HG02970 (cell line): ENCODE results near the gene ZFP36L2.
A peak's percentile ranks its signal among the peaks of the same experiment; 100 is the strongest.

Experiments
- ATAC-seq: cut with Tn5 transposase; IDR thresholded peaks from one replicate; pipeline ENCODE4 v1.9.1; 2021; ENCODE audit warnings: mild to moderate bottlenecking, moderate library complexity, moderate number of reproducible peaks; ENCODE audit not compliant: unreplicated experiment, low FRiP score

ZFP36L2 gene

DNA sequence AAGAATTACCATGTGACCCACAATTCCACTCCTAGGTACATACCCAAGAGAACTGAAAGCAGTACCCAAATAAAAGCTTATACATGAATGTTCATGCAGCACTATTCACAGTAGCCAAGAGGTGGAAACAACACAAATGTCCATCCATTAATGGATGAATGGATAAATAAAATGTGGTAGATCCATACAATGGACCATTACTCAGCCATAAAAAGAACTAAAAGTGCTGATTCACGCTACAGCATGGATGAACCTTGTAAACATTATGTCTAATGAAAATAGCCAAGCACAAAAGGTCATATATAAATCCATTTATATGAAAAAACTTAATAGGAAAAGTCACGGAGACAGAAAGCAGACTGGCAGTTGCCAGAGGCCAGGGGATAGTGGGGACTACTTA, 23.6 kb upstream of the ZFP36L2 start:
- no peak for ATAC-seq

DNA sequence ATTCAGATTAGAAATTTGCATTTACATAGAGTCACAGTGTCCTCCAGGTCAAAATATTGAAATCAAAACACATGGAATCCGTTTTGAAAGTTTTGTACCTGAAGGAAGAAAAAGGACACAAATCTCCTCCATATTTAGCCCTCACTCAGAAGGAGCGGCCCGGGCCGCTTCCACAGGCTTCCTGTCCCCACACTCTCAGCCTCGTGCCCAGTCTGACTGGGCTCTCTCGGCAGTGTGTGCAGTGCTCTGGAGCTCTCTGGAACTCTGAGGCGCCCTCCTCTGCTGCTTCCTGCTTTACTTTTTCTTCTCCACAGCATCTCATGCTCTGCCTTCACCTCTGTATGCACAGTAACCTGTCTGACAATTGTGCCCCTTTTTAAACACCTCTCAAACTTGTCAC, 22.2 kb upstream of the ZFP36L2 start:
- ATAC-seq: no peak

DNA sequence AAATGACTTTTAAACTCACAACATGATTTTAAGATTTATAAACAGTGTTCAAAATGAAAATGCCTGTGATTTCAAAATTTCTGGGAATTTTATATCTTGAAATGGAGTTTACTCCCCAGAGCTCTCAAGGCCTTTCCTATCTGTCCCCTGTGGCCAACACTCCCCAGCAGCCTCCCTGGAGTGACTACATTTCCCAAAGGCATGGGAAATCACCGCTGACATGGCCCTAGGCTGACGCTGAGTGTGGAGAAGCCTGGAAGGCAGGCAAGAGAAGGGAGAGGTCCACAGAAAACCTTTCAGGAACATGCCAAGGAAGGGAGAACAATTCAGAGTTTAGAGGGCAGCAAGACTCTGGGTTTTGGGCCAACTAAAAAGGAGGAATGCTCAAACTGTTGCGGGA, 20.2 kb upstream of the ZFP36L2 start:
- ATAC-seq: no peak

DNA sequence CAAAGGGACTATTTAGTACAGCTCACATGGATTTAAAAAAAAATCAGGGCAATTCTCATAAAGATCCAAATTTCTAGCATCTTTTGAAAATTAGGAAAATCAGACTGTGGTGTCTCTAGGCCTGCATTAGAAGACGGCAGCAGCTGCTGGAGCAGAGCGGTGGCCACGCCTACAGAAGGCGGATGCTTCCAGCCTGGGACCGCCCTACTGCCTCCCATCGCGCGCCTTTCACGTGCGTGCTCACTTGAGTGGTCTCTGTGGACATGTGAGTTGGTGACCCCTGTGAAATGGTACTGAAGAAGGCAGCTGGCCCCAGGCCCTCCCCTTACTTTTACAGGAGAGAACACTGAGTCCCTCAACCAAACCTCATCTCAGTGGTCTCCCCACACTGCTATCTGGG, 15.2 kb upstream of the ZFP36L2 start:
- no peak for ATAC-seq

DNA sequence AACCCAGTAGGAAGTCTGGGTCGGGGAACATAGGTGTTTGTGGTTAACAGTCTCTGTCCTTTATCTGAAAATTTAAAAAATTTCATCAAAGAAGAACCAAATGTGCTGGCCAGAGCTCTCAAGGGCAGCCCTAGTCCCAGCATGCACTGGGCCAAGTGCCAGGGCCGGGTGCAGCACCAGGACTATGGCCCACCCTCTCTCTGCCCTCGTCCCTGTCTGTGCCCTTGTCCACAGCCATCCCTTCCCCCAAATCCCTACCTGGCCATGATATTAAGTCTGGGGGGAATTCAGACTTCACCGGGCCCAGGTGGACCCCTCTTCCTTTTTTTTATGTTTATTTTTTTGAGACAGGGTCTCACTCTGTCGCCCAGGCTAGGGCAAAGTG, 14.4 kb upstream of the ZFP36L2 start:
- ATAC-seq: no peak

DNA sequence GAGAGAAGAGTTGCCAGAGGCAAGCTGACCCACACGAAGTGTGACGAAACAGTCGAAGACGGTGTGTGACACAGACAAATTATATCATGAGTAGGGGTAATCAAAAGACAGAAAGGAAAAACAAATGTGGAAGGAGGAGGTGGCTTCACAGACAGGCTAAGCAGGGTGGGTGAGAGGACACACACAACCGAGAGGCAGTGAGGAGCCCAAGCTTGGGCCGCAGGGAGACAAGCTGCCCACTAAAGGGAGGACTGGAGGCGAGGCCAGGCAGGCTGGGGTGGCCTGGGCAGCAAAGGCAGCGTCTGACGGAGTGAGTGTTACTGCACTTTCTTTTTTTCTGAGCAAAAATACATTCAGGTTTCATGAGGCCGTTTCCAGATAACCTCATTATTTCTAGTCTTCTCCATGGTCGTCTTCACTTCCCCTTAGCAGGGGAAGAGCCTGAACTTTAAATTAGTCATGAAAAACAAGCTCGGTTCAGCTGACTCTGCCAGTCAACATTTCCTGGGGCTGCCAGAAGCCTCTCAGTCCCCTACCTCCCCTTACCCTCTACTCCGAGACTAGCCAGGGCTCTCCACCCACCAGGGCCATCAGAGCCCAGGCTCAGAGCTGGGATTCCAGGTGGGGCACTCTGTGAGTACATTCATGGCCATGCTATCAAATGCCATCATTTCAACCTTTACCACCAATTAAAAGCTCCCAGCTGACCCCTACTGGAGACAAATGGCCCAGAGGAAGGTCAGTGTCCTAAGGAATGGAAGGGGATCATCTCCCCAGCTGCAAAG, 13.8 kb upstream of the ZFP36L2 start:
- no peak for ATAC-seq

DNA sequence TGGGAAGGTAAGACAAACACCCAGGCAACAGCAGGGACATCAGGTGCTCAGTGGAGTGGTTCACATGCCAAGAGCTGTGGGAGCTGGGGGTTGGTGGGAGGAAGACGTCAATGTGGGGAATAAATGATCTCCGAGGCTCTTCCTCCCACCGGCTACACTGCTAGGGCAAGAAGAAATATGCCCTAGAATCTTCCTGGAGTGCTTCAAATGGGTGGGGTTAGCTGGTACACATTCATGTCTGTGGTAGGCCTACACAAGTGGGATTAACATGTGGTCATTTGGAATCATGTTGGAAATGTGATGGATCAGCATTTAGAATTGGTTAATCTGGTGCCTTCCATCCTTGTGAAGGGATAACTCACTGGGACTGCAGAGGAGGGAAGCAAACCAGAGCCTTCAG, 12.4 kb upstream of the ZFP36L2 start:
- no peak for ATAC-seq

DNA sequence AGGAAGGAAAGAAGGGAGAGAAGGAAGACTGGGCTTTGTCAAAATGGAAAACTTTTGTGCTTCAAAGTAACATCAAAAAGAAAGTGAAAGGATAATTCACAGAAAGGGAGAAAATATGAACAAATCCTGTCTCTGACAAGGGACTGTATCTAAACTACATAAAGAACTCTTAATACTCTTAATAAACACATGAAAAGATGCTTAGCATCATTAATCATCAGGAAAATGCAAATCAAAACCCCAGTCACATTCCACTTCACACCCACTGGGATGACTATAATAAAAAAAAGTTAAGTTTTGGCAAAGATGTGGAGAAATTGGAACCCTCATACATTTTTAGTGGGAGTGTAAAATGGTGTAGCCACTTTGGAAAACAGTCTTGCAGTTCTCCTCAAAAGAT, 11.8 kb upstream of the ZFP36L2 start:
- no peak for ATAC-seq

DNA sequence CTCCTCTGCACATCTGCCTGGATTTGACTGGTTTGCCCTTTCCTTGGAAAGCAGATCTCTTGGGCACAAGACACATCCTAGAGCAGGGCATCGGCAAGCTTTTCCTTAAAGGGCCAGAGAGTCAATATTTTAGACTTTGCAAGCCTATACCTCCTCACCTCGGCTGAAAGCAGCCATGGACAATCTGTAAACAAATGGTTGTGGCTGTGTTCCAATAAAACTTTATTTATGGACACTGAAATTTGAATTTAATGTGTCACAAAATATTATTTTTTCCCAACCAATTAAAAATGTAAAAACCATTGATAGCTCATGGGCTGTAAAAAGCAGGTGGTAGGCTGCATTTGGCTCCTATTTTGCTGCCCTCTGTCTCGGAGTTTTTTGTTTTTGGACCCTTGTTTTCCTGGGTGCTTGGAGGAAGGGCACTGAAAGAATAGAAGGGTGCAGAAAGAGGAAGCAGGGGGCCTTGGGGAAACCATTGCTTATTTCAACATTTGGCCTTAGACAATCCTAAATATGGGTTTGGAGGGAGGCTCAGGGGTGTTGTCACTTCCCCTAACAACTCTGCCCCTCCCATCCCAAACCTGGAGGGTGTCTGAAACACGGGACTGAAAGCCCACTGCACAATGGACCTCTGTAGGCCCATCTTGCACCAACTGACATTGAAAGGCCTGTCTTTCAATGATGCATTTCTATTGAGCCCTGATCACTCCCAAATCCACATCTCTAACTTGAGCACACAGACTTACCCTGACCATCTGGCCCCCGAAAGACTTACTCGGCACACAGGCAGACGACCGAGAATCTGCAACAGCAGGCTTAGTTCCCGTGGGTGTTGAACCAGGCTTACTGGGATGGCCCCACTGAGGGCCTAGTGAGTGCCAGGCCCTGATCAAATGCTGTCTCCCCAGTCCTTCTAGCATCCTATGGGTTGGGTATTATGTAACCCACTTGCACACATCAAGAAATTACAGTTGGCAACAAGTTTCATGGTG, 7.1 kb upstream of the ZFP36L2 start:
- no peak for ATAC-seq

DNA sequence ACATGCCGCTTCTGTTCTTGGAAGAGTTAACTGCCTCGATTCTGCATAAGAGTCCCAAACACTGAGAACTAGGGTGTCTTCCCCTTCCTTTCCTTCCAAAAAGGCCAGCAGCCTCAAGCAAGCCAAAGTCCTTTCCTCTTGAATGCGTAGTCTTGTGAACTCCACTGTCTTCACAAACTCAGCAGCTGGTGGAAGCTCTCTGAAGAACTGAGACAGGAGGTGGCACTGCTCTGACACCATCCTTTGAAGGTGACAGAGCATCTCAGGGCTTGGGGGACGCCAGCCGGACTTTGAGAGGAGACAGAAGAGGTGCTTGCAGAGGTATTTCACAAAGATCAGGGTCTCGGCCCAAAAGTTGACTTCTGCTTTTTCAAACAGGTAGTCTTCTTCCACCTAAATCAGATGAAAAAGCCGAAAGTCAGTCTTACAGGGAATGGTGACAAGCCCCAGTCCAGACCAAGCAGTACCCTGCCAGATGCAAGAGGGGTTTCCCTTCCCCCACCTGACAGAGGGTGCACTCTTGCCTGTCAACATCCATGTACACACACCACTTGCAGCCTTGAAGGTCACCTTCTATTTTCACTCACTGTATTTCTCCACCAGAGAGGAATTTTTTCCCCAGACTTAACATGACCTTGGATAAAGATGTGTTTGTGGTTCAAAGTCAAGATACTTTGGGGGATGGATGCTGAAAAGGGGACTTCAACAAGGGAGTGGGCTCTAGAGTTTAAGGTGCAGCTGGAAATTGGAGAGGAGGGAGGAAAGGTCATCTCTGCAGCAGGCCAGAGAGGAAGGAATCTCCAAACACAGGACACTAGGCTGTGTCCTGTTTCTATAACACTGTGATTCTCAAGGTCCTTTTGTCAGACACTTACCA, 4.8 kb upstream of the ZFP36L2 start:
- no peak for ATAC-seq

DNA sequence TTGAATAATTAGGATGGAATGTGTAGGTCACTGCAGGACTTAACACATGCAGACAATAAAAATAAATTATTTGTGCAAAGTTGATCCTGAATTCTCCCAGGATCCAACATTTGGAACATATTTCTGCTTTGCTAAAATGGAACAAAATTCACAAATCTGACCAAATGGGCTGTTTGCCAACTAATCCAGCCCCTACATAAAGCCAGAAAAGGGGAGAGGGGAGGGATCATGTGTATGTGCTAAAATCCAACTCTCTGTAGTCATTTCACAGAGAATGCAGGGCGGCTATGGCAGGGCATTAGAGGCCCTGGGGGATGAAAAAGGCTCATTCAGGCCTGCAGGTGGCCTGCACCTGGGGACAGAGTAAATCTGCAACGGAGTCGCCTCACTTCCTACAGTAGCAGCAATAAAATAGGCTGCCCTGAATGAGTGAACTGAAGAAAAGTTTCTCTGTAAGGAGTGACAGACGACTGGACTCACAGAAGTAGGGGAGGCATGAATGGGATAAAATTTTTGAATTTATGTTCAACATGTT, 4.0 kb upstream of the ZFP36L2 start:
- no peak for ATAC-seq

DNA sequence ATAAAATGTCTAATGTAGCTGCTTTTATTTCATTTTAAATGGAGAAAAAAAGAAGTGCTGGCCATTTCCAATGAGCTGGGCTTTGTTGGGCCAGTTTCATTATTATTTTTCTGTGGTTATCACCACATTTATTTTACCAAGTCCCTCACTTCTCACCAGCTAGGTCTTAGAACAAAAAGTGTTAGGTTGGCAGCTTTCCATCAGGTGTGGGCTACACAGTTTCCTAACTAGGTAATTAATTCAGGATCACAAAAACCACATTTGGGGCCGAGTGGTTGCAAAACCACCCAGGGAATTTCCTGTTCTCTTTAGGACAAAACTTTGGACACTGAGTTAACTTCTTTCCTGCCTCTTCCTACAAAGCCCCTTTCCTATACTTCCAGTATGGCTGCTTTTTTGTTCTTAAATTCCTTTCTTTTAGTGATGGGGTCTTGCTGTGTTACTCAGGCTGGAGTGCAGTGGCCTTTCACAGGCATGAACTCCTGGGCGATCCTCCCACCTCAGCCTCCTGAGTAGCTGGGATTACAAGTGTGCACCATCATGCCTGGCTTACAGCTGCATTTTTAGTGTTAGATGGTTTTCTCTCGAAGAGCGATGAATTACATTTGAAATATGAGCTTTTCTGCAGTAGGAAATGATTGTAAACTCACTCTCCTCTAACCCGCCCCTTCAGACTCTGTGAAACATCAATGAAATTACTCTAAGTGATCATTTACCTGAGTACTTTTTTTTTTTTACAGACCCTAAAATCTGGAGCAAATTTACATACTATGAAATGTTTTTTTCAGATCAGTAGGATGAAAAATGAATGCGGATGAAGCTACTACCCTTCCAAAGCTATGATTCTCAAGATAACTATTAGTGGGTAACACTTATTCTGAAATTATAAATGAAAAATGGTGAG, 2.6 kb upstream of the ZFP36L2 start:
- ATAC-seq: no peak

DNA sequence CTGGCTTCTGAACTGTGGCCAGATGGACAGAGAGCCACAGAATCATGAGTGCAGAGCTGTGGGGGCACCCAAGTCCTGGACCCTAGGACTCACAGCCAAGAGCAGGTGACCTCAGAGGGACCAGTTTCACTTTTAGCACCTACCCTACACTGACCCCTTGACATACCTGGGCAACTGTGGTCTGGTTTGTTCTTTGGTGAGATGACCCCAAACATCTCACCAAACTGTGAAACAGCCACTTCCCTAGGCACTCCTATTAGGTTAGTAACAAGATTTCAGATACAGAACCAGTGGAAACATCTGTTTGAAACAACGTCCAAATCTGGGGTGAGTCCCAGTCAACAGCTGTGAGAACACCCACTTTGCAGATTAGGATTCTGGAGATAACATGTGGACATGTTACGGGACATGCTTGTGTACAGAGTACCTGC, 1.9 kb upstream of the ZFP36L2 start:
- no peak for ATAC-seq

DNA sequence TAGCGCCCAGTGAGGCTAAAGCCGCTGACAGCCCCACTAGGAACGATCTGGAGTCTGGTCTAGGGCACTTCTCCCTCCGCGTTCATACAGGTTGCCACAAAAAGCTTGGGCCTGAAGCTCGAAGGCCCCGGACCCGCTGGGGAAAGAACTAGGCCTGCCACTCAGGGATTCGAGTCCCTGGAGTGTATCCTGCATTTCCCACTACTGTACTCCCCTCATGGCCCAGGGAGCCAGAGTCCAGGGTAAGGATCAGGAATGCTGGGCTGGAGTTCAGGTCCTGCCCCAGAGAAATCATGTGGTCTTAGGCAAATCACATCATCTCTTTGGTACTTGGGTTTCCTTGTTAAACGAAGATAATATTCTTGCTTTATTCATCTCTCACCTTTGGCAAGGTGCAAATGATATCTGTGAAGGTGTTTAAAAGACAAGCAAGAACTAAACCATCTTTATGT, 1.4 kb upstream of the ZFP36L2 start:
- no peak for ATAC-seq

DNA sequence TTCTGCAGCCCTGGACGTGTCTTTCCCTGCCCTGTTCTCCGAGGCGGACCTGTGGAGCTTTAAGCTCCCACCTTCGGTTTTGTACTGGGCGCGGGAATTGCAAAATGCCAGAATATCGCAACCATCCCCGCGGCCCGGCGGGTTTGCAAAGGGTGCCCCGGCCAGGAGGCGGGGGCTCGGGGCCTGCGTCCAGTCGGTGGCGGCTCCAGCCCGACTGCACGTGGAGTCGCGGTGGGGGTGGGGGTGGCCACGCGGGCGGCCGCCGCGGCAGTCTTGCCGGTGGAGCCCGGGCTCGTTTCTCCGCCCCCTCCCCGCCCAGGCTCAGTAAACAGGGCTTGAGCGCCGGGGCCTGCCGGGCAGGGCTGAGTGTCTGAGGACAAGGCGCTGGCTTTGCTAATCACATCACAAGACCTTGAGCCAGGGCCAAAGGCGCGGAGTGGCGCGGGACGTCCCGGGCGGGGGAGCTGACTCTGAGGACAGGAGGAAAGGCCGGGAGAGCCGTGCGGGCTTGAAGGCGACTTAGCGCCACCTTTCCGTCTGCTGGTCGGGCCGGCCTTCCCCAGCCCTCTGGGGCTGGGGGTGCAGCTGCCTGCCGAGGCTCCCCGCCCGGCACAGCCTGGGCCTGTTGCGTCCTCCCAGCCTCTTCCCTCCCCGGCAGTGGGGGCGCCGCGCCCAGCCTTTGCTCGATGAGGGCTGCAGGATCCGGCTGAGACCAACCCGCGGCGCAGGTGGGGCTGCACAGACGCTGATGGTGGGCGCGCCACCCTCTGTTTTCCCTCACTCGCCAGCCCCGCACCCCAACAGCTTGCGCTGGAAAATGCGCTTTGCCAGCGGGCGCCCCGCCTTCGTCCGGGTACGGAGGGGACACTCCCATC, 786 bp upstream of the ZFP36L2 start:
- peak; percentile 10 for ATAC-seq

DNA sequence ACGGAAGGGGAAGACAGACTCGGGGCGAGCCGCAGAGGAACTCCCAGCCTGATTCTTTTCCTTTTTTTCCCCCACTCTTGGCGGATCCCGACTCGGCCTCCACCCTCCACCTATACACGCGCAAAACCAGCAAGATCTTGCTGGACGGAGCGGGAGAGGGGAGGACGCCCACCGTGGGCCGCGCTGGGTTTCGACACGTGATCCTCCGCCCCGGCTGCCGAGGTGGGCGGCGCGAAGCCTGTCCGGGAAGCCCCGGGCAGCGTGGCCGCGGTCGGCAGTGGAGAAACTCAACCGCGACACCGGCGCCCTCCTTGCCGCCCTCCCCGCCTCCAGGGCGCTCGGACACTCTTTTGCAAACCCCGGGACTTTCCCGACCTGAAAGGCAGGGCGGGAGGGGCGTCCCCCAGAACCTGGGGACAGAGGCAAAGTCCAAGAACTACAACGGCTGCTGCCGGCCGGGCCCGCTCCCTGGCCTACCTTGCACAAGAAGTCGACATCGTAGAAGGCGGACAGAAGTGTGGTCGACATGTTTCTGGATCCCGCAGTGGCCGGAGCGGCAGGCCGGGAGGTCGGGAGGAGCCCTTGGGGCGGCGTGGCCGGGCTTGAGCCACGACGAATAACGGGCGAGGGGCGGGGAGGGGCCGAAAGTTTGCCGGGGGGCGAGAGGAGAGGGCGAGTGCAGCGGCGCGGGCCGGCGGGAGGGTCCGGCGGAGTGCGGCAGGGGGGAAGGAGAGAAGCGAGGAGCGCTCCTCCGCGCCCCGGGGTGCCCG, 433 bp downstream of the ZFP36L2 start:
- peak; percentile 26 for ATAC-seq

DNA sequence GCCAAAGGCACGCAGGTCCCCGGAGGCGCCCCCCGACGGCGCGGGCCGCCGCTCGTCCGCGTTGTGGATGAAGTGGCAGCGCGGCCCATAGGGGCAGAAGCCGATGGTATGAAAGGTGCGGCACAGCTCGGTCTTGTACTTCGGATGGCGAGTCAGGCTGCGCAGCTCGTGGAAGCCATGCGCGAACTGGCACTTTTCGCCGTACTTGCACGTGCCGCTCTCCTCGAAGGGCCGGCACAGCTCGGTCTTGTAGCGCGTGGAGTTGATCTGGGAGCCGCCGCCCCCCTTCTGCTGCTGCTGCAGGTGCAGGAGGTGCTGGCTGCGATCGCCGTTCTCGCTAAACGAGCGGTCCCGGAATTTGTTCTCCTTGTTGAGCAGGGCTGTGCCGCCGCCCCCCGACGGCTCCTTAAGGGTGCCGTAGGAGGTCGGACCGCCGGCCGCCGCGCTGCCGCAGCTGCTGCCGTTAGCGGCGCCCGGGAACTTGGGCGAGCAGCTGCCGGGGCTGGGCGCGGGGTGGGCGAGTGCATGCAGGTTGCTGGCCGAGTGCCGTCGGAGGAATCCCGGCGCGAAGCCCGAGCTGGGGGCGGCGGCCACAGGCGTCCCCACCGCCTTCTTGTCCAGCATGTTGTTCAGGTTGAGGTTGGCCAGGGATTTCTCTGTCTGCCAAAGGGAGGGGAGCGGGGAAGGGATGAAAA, 1.2 kb downstream of the ZFP36L2 start:
- no peak for ATAC-seq
